Measurements from ENCODE around the gene EHMT1. TPM values are rescaled to one million over a fixed set of nuclear protein-coding genes. Genes with fewer than 3 reads are reported as not detected.

EHMT1 gene
- total RNA-seq: 100 to 1,000 TPM in 1 of 4 donors, 10 to 100 TPM in 3; 57.6 to 103 (median 76.8) TPM

DNA sequence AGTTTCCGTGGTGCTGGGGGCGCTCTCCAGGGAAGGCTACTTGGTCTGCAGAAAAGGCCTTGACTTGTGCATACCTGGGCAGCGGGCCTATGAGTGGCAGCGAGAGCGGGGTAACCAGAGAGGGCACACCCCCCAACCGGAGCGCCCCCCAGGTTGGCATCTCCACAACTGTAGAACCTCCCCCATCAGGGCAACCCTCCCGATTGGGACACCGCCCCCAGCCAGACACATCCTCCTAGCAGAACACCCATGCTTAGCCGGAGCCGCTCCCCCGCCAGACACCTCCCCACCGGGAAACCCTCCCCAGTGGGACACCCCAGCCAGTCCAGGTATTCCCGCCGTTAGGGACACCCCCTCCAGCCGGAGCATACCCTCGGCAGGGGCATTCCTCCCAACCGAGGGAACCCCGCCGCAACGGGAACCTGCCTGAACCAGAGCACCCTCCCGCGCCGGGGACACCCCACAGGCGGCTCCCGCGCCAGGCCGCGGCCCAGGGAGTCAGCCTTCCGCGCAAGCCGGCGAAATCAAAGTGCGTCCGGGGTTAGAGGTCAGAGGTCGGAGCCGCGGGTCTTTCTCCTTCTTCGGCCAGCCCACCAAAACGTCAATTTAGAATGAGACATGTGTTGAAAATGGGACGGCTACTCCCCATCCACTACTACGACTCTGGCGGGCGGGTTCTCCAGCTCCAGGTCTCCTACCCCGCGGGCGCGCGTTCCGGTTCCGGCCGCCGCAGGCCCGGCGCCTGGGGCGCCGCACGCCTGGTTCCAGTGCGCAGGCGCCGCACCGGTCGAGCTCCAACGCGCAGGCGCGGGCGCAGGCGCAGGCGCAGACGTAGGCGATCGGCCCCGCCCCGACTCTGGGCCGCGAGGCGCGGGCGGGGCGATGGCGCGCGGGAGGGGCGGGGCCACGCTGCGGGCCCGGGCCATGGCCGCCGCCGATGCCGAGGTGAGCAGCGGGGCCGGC lies at the start of gene EHMT1:
Gene EHMT1, plus strand, starts transcription at position 901 of the 963 bp plus-strand sequence. Its CDS starts 24 bp downstream, at position 925.
- peak; percentile 92 for ATAC-seq (ENCODE audit: low FRiP score)
- DNase-seq (ENCODE audit: low spot score): peak; percentile 39
- TF ChIP-seq, protein P1, sequence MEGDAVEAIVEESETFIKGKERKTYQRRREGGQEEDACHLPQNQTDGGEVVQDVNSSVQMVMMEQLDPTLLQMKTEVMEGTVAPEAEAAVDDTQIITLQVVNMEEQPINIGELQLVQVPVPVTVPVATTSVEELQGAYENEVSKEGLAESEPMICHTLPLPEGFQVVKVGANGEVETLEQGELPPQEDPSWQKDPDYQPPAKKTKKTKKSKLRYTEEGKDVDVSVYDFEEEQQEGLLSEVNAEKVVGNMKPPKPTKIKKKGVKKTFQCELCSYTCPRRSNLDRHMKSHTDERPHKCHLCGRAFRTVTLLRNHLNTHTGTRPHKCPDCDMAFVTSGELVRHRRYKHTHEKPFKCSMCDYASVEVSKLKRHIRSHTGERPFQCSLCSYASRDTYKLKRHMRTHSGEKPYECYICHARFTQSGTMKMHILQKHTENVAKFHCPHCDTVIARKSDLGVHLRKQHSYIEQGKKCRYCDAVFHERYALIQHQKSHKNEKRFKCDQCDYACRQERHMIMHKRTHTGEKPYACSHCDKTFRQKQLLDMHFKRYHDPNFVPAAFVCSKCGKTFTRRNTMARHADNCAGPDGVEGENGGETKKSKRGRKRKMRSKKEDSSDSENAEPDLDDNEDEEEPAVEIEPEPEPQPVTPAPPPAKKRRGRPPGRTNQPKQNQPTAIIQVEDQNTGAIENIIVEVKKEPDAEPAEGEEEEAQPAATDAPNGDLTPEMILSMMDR (IDR thresholded peaks at IDR 0.05): no peak

DNA sequence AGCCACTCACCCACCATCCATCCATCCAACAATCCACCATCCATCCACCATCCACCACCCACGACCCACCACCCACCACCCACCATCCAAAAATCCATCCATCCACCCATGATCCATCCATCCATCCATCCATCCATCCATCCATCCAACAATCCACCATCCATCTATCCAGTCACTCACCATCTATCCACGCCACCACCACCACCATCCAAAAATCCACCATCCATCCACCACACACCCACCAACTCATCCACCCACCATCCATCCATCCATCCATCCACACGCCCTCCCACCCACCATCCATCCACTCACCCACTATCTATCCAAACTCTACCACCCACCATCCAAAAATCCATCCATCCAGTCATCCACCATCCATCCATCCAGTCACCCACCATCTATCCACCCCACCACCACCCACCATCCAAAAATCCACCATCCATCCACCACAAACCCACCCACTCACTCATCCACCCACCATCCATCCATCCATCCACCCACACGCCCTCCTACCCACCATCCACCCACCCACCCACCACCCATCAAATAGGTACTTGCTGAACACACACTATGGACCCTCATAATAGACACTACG lies 49.1 kb upstream of the EHMT1 start:
- no peak for ATAC-seq (ENCODE audit: low FRiP score)
- no peak for DNase-seq (ENCODE audit: low spot score)
- TF ChIP-seq, protein P1 (IDR thresholded peaks at IDR 0.05): no peak

DNA sequence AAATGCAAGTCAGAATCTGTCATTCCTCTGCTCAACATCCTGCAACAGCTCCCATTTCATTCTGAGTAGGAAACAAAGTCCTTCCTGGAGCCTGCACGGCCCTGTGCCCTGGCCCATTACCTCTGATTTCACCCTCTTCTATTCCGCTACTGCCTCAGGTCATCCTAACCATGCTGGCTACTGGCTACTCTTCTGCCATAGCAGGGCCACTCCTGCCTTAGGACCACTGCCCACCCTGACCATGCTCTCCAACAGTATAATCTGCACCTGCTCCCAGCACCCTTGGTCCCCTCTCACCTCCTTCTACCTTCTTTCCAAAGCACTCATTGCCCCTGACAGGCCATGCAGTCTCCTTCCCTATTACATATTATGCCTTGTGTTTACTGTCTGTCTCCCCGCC lies 48.2 kb upstream of the EHMT1 start:
- ATAC-seq (ENCODE audit: low FRiP score): no peak
- TF ChIP-seq, protein P1 (IDR thresholded peaks at IDR 0.05): no peak
- no peak for DNase-seq (ENCODE audit: low spot score)

DNA sequence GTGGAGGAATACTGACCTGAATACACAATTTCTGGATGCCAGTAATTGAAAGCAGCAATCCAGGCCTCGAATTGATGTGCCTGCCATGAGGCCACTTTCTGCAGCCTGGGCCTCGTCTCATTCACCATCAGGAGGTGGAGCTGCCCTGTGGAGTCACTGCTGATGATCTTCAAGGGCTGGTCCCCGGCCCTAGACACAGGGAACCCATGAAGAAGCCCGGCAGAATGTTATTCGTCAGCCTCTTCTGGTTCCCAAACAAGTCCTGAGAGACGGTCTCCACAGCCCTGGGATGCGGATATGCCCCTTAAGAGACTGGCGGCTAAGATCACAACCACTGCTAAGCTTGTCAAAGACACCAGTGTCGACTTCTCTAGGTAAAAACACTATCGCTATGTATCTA lies 44.6 kb upstream of the EHMT1 start:
- DNase-seq (ENCODE audit: low spot score) (no peak), ATAC-seq (ENCODE audit: low FRiP score) (no peak)
- TF ChIP-seq, protein P1 (IDR thresholded peaks at IDR 0.05): no peak

DNA sequence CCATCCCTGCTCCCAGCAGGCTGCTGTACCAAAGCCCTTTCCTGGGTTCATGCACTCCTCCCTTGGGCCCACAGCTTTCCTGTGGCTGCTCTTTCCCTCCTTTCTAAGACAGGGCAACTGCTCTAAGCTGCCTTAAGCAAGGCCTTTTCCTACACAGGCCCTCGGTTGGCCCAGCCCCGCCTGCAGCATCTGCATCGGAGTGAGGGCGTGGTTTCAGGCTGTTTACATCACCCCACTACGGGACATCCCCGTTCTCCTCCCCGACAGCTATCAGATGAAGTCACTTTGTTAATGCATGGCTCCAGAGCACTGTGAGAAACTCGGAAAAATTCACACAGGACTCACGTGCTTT lies 43.5 kb upstream of the EHMT1 start:
- no peak for ATAC-seq (ENCODE audit: low FRiP score)
- TF ChIP-seq, protein P1 (IDR thresholded peaks at IDR 0.05): no peak

DNA sequence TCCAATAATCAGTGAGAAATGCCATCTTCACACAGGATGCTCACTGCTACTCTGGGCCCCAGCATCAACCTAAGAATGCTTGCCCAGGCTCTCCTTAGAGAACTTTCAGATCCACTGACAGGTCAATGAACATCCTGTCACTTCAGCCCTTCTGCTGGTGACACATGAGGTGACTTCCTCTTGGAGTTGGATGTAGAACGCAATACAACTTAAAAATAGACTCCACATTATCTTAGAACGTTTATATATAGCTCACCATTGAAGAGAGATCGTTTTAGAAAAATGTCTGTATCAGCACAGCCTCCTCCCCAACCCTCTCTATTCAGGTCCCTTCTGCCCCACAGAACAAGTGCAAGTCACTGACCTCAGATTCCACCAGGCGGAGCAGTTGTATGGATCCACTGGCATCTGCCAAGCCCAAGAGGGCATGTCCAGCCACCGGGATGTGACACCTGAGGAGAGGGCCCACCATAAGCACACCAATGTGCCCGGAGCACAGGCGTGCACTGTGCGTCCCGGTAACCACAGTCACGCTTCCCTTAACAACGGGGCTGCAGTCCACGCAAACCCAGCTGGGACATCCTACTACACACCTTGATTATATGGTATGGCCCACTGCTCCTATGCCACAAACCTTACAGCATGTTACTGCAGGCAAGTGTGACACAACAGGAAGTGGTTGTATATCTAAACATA lies 42.9 kb upstream of the EHMT1 start:
- TF ChIP-seq, protein P1 (IDR thresholded peaks at IDR 0.05): no peak
- ATAC-seq (ENCODE audit: low FRiP score): no peak
- DNase-seq (ENCODE audit: low spot score): no peak

More for the DNA sequence above, 43.5 kb upstream of the EHMT1 start:
- DNase-seq (ENCODE audit: low spot score): no peak
